Measurements from ENCODE around the gene LGALS1.
"Not testable (repeated sequence)": the region's sequence is repeated elsewhere in the genome, so short reads cannot be mapped to it uniquely, and the experiment has no call there.

The LGALS1 gene

DNA sequence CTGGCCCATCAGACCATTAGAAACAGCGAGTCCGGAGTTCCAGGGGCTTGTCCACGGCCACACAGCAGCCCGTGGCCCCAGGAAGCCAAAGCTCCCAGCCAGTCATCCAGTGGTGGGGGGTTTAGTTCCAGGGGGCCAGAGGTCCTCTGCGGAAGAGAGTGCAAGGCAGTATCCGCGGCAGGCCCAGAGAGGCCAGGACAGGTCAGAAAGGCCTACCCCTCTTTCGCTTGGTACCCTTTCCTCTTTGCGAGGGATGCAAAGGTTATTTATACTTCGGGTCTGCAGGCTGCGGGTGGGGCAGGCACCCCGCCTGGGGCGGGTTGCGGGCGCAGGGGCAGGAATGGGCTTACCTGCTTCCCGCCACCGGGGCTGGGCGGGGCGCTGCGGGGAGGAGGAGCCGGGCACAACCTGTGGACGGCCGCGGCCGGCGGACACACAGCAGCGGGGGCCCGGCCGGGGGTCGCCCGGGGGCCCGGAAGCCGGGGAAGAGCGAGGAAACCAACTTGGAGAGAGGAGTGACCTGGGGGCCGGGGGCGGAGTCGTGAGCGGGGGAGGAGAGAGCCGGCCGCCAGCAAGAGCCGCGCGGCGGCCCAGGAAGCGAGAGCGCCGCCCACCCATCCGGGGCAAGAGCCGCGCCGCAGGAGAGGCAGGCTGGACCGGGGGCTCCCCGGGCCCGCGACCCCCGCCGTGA is 36.2 kb upstream of the LGALS1 start, which contains the start of gene SH3BP1:
SH3BP1 (plus strand) TSS at position 600 of the 691 bp plus-strand sequence. CDS start 119 bp downstream, outside the sequence.
- DNase-seq: peak in 3 of 56 donors; percentile 10 to 22 (median 16)

DNA sequence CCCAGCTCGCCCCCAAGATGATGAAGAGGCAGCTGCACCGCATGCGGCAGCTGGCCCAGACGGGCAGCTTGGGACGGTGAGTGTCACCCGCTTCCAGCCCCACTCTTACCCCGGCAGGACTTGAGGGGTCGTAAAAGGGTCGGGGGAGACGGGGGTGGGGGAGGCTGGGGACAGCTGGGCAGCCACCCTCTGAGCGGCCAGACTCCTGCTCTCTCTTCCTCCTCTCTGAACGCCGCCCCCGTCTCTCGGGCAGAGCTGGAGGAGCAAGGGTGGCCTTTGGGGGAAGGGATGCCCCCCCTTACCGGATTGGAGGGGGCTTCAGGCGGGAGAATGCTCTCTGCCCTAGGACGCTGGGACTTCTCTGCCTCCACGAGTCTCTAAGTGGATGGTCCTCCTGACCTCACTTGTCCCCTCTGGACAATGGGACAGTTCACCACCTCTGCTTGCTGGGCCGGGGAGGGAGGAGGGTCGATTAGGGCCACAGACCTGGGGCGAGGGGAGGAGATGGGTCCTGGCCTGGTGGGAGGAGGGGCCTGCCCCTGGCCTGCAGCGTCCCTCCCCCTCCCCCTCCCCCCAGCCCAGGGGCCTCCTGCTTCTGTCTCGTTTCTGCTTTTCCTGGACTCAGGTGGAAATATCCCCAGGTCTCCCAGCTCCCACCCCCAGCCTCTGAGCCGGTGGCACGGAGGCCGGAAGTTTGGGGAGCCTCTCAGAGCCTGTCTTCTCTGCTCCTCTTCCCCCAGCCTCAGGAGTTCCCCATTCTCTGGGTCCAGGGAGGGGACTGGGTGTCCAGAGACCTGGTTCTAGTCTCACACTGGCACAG is 35.5 kb upstream of the LGALS1 start:
- peak in 1 of 56 donors; percentile 16 for DNase-seq

DNA sequence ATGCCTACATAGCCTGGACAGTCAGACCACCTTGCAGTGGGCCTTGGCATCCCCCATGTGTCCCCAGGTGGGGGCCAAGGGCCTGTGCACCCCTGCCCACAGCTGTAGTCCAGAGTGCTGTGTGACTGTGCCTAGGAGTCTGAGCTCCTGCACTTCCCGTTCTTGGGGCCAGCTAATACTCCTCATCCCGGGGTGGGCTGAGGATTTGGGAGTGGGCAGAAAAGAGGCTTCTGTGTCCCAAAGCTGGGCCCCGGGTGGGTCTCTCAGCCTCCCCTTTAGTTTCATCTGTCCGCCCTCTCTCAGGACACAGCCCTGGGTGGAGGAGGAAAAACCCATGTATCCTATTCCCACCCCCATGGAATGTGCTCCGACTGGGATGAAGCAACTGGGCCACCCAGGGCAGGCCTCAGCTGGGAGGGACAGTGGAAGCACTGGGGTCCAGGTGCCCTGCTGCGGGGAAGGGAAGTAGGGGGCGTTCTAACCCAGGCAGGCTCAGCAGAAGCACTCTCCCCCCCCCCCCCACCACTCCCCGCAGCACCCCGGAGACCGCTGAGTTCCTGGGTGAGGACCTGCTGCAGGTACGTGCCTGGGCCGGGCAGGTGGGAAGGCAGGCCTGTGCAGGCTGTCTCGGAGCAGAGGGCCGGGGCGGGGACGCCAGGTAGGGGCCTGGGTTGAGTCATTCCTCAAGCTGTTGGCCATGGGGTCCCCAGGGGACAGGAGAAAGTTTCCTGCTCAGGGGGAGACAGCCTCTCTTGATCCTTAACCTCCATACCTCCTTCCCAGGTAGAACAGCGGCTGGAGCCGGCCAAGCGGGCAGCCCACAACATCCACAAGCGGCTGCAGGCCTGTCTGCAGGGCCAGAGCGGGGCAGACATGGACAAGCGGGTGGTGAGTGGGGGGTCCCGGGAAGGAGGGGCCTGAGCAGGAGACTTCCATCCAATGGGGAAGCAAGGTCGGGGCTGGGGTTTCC is 34.6 kb upstream of the LGALS1 start:
- DNase-seq: no peak

GRCh38 chr22:37641561-37641949 is 33.9 kb upstream of the LGALS1 start:
- DNase-seq: no peak

- DNase-seq: peak in 50 of 56 donors; percentile 25 to 91 (median 64)
Measured at GRCh38 chr22:37643225-37643847, 32.1 kb upstream of the LGALS1 start.

DNA sequence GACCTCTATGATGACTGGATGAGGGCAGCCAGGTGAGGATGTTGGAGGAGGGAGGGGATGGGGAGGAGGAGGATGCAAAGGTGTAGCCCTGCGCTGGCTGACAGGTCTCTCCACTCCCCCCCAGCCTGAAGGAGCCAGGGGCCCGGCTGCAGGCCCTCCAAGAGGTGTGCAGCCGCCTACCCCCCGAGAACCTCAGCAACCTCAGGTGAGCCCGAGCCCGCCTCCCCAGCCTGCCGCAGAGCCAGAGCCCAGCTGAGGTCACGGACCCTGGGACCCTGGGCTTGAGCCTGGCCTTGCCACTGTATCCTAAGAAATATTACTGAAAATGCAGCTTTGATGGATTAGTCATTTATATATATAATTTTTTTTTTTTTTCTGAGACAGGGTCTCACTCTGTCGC is 28.1 kb upstream of the LGALS1 start:
- DNase-seq: no peak

DNA sequence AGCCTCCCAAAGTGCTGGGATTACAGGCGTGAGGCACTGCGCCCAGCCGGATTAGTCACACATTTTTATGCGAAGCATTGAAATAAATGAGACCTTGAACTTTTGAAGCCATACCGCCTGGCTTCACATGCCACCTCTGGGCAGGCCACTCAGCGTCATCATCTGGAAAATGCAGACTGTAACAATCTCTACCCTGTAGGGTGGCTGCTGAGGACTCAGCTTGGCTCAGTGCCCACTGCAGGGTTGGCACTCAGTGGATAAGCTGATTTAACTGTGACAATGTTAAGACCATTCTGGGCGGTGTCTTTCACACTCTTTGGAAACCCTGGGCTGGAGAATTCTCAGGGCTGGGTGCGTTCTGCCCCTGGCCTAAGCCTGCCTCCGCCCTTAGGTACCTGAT is 27.5 kb upstream of the LGALS1 start:
- no peak for DNase-seq

DNA sequence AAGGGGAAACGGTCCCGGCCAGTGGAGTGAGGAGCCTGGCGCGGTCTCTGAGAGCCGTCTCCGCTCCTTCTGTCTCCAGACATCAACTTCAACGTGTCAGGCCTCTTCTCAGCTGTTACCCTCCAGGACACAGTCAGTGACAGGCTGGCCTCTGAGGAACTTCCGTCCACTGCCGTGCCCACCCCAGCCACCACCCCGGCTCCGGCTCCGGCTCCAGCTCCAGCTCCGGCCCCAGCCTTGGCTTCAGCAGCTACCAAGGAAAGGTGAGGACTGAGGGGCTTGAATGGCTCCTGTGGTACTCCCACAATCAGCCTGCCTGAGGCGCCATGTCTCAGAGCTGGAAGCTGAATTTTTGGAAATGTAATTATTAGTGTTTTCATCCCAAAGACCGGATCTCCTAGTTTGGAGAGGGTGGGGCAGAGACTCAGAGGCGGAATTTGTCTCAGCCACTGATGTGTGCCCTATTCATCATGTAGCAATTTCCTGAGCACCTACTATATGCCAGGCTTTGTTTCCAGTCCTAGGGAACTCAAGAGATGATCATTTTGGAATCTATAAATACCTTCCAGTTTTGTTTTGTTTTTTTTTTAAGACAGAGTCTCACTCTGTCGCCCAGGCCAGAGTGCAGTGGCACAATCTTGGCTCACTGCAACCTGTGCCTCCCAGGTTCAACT is 24.8 kb upstream of the LGALS1 start:
- no peak for DNase-seq

- no peak for DNase-seq
Measured at GRCh38 chr22:37654563-37655251, 20.7 kb upstream of the LGALS1 start.

DNA sequence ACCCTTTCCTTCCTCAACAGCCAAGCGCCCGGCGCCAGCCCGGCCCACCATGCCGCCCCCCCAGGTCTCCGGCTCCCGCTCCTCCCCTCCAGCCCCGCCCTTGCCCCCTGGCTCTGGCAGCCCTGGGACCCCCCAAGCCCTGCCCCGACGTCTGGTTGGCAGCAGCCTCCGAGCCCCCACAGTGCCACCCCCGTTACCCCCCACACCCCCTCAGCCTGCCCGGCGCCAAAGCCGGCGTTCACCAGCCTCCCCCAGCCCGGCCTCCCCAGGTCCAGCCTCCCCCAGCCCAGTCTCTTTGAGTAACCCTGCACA is 20.2 kb upstream of the LGALS1 start:
- DNase-seq: no peak

- DNase-seq: not testable (repeated sequence)
Measured at GRCh38 chr22:37656583-37656982, 18.9 kb upstream of the LGALS1 start.

- peak in 3 of 56 donors; percentile 13 to 33 (median 31) for DNase-seq
Measured at GRCh38 chr22:37657590-37658132, 17.8 kb upstream of the LGALS1 start.

DNA sequence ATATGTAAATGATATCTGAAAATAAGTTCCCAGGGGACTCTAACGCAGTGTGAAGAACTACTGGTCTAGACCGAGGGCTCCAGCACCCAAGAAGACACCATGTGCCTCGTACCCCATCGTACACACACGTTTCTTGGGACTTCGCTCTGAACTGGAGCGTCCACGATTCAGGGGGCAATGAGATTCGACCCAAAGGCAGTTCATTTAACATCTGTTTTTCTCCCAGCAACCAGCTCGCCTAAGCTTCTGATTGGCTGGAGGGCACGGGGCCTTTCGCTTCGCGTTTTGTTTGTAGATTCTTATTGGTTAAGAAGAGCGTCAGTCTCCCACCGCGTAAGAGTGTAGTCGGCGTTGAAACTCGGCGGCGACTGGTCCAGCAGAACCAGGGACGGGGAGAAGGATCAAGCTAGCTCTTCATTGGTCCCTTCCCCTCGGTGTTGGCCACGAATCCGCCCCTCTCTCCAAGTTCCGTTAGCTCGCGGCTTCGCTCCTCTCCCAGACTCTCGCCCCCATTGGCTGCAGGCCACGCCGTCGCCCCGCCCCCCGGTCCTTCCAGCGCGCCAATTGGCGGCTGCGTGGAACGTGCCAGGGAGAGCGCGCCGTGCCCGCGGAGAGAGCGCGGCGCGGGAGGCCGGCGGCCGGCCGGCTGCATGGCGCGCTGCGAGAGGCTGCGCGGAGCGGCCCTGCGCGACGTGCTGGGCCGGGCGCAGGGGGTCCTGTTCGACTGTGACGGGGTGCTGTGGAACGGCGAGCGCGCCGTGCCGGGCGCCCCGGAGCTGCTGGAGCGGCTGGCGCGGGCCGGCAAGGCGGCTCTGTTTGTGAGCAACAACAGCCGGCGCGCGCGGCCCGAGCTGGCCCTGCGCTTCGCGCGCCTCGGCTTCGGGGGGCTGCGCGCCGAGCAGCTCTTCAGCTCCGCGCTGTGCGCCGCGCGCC is 17.0 kb upstream of the LGALS1 start, which contains the start of gene PDXP:
PDXP (plus strand) TSS at position 591 of the 933 bp plus-strand sequence; CDS start at position 651, 60 bp downstream.
- peak; percentile 85 to 99 (median 97) for DNase-seq

DNA sequence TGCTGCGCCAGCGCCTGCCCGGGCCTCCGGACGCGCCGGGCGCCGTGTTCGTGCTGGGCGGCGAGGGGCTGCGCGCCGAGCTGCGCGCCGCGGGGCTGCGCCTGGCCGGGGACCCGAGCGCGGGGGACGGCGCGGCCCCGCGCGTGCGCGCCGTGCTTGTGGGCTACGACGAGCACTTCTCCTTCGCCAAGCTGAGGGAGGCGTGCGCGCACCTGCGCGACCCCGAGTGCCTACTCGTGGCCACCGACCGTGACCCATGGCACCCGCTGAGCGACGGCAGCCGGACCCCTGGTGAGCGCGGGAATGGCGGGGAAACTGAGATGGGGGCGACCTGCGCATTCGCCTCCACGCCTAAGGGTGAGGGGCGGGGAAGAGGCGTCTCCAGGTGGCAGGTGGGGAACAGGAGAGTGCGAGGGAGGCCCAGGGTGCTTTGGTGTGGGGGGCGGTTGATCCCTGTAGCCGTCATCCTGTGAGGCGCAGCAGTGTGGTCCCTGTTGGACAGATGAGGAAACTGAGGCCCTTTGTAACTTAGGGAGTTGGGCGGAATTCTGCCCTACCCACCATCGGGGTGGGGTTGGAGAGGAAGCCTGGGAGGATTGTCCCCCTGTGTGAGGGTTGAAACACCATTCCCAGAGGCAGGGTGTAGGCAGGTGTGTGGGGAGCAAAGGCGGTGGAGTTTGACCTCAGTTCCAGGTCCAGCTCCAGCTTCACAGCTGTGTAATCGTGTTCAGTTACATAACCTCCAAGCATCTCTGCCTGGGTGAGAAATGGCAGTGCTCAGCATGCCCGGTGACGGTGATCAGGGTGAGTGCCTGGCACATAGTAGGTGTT is 16.2 kb upstream of the LGALS1 start:
- DNase-seq: peak in 18 of 56 donors; percentile 8 to 54 (median 38)

GRCh38 chr22:37659897-37660708 is 15.3 kb upstream of the LGALS1 start:
- no peak for DNase-seq

- DNase-seq: no peak
Measured at GRCh38 chr22:37660709-37661045, 14.8 kb upstream of the LGALS1 start.

Measured in nucleus accumbens (tissue), 56 donors.